GM21786 (cell line): ENCODE data around the gene EPSTI1.
A peak's percentile ranks its signal among the peaks of the same experiment; 100 is the strongest.
"Not testable (repeated sequence)": the region's sequence is repeated elsewhere in the genome, so short reads cannot be mapped to it uniquely, and the experiment has no call there.

ENCODE experiments used
- ATAC-seq: cut with Tn5 transposase; IDR thresholded peaks from one replicate; pipeline ENCODE4 v1.9.1; 2021; ENCODE audit not compliant: unreplicated experiment

EPSTI1 gene

DNA sequence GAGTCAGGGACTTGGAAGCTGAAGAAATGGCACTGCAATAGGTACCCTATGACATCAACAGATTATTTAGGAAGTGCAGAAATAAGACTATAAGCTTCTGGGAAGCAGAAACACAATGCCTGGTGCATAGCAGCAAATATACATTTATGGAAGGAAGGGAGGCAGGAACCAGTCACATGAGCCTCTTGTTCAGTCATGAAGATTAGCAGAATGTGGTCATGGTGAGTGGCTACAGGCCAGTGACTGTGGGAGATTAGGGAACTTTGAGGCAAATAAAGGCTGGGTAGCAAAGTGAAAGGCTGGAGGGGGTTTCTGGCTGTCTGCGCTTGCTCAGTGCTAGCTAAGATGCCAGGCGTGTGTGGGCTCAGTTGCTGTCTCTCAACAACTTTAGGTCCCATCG lies 96.3 kb downstream of the EPSTI1 start:
- no peak for ATAC-seq

DNA sequence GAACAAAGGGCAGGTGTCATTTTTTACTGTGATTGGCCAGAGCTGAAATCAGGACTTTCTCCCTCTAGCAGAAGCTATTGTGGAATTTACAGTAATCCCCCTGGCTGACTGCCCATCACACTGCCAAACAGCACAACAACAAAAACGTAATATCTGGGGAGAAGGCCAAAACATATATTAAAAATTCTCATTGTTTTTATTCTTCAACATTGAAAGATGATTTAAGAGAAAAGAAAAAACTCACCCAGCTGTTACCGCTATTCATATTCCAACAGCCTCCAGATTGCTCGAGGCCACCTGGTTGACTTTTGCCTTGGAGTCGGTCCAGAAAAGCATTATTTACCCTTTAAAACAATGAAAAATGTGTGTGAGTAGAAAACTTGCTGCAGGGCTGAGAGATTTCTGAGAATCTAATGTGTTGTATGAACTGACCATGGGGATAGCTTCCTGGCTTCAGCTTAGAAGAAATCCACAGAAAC lies 97.2 kb downstream of the EPSTI1 start:
- ATAC-seq: no peak

DNA sequence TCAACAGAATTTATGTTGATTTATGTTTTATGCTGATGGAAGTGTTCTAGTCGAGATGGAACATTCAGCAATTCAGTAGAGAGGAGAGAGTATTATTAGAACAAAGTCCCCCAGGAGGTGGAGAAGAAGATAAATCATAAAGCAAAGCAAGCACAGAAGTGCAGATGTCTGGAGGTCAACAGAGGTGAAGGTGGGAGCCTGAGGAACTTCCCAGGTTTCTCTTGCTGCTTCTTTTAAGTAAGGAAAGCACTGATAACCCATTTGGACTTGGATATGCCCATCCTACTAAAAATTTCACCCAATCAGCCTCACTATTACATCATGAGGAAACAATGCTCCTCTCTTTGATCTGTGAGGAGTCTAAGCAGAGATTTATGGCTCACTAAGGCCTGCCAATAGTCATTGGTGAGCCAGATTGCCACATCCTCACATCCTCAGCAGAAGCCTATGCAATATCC lies 98.8 kb downstream of the EPSTI1 start:
- ATAC-seq: no peak

DNA sequence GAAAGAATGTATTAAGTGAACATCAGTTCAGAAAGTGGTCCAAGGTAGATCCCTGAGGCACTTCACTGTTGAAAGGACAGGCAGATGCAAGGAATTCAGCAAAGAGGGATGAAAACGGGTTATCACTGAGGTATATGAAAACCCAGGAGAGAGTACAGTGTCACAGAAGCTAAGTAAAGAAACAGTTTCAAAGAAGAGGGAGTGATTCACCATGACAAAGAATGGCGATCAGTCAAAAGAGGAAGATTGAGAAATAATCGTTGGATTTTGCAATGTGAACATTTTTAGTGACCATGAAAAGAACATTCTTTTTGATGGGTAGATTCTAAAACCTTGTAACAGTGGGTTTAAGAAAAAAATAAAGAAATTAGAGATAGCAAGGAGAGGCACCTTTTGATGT lies 99.3 kb downstream of the EPSTI1 start:
- ATAC-seq: no peak

DNA sequence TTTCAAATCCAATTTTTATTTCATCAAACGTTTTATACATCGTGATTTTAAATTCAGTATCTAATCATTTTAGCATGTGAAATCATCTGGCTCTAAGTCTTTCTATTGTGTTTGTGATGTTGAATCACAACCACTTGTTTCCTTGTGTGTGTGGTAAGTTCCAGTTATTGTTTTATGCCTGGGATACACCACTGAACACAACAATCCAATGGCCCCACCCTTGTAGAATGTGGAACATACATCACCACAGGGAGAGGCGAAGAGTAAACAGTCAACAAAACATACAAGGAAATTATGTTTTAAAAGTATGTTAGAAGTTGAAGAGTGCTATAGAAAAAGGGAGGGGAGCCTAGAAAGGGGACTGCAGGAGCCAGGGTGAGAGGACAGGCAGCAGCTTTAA lies 100.5 kb downstream of the EPSTI1 start:
- no peak for ATAC-seq

DNA sequence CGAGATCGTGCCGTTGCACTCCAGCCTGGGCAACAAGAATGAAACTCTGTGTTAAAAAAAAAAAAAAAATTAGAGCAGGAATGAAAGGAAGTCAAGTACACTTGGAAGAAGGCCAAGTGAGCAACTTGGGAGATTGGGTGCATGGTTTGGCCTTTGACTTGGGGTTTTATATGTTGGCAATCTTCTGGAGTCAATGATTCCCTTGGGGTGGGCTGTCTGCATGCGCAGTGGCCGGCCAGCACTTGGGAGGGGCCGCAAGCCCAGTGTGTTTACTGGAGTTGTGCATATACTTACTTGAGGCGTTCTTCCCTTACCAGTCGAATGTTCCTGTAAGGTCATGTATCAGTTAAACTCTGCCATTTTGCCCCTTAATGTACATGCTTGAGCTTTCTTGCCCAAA lies 106.7 kb downstream of the EPSTI1 start:
- ATAC-seq: no peak

DNA sequence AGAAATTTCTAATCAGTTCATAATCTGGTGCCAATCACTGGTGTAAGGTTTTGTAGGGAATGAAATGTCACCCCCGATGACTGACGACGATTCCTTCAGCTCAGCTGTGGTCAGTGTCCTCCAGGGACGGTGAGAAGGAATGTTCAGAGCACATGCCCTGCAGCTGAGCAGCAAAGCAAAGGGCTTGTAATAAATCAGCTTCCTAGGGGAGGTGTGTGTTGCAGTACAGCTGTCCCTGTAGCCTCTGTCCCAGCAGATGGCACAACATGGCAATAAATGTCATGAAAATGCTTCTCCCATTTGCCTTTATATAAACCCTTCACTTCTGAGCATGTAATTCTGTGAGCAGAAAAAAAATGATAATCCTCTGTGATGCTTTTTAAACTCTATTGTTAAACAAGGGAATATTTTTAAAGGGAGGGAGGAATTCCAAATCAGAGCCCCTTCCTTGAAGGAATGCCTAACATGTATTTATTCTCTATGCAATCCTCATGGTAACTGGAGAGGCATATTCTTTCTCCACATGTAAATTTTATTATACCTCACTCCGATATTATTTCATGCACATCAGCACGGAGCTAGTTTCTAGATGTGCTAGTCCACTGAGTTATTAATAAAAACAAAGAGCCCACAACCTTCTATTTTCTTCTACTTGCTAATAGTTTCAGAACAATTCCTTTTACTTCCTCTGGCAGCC lies 108.1 kb downstream of the EPSTI1 start:
- ATAC-seq: no peak

DNA sequence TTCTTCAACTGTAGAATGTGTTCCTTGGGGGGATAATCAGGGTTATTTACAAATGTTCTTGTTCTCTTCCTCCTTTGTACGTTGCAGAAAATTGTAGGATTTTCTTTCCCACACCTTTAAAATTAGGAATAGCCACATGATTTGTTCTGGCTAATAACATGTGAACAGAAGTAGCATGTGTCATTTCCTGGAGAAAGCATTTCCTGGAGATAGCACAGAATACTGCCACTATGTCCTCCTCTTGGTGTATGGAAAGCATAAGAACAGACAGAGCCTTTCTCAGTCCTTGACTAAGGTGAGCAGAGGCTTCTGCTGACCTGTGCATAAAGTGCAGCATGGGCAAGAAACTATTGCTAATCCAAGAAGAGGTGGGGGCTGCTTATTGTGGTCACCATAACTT lies 108.9 kb downstream of the EPSTI1 start:
- ATAC-seq: no peak

DNA sequence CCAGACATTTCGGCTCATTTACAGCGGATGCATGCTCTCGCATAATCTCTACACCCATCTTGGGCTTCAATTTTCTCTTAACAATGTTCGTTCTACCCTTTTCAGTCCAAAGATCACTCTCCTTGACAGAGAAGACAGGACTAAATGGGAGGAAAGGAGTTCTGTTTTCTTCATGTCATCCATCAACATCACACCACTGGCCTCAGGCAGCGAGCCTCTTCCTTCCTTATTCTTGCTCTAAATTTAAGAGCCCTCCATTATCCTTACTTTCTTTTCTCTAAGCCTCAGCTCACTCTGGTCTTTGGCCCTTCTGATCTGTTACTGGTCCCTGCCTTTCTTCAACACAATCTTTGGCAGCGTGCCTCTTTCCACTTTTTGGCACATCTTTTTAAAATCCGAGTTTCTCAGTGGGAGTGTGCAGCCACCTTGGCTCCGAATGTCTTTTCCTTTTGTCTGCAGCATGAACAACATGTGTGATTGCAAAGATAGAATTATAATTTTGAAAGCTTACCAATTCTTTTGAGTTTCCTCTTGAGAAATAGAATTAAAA lies 111.9 kb downstream of the EPSTI1 start:
- no peak for ATAC-seq

DNA sequence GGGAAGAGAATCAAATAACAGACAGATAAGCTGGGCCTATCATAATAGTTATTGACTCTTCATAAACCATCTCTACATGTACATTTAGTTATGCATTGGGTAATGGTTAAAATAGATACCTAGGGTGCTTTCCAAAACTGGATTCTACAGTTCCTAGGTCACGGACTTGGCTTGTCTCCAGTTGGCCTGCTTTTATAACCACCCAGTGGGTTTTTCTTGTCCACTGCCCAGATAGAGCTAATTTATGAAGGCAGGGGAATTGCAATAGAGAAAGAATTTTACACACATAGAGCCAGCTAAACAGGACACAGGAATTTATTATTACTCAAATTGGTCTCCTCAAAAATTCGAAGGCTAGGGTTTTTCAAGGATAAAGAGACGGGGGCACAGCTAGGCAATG lies 113.3 kb downstream of the EPSTI1 start:
- ATAC-seq: no peak

DNA sequence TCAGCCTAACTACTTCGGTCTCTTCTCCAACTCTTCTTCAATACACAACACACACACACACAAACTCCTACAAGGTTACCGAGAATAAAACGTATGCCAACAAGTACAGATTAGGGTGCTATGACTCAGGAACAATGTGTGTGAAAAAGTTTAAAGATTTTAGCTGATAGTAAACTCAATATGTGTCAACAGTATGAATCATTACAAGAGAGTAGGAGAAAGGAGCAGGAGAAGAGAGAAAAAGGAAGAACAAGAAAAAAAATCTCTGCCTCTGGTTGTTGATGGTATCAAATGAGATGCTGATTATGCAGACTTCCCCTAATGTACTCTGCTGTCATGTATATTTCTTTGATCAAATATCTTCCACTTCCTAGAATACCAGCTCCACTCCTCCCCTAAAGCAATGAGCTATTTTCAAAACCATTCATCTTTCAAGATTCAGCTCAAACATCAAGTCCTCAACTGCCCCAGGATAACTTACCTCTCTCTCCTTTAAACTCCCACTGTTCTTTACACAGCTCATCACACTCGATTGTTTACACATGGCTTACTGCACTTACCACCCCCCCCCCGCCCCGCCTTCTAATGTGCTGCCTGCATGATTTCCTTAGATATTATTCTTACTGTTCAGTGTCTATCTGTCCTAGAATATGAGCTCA lies 115.0 kb downstream of the EPSTI1 start:
- ATAC-seq: no peak

DNA sequence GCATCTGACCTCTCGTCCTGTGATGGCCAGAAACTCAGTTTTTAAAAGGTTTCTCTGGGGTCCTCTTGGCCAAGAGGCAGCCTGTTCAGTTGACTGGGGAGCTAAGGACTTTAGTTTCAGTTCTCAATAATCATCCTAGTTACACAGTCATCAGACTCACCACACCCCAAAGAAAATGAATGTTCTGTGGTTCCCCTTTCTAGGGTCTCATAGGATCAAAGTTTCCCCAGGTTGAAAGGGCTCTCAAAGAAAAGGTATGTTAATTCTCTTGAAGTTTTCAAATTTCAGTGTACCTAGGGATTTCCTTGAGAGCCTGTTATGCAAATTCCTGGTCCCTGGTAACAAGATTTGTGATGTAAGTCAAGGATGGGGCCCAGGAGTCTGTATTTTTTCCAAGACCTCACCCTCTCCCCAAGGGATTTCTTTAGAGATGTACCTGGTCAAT lies 115.7 kb downstream of the EPSTI1 start:
- peak; percentile 95 for ATAC-seq

DNA sequence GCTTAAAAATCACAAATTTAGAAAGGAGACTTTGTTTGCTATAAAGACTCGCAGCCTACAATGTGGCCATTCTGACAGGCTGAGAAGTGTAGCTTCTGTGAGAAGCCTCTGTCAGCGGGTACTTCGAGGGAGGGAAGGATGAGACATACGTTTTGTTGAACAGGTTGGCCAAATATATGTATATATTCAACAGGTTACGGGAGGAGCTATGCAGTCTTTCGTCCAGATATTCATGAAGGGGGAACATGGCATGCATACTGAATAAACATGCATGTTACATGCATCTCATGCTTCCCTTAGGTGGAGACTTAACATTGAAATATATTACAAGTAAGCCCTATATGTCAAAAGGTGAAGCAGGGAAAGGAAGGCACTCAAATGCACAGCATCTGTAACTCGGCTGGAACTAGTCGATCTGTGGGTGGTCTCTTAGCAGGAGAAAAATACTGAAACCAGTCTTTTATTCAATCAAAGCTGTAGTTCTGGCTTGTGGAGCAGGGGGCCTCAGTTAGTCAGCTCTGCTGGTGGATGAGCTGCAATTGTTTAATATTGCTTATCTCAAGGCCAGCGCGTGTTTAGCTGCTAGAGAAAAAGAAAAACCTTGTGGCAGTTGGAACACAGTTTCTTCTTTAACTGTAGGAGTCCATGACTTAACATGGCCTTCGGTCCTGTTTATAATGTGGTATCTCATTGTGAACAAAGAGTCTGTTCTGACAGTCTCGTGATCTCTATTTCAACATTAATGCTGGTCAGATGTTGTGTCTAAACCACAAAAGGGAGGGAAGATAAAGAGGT lies 116.4 kb downstream of the EPSTI1 start:
- no peak for ATAC-seq

DNA sequence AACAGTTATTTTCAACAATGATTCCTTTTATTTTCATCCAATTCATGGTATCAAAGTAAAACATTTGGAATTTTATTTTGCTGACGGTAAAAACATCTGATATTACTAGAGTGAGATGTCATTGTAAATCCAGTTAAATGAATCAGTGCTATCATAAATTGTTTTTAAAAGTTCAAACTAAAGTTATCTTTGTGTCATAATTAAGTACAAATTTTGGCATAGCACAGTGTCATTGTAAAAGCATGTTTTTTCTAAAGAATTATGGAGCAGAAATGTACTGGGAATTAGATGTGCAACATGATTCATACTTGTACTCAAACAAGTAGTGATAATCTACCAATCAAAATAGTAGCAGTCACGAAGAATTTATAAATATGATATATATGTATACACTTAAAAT lies 117.8 kb downstream of the EPSTI1 start:
- no peak for ATAC-seq

DNA sequence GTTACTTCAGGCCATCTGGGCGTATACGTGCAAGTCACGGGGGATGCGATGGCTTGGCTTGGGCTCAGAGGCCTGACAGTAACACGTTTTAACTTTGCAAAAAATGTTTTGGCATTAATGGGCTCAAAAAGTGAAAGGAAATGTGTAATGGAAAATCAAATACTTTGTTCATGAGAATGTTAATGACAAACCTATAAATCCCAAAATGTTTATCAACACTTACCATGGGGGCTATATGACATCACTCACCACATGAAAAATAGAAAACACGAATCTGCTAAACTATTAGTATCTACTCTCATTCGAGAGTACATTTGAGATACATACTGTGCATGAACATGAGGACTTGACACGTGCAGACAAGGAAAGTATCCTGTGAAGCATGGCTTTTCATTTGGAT lies 119.0 kb downstream of the EPSTI1 start:
- ATAC-seq: no peak

DNA sequence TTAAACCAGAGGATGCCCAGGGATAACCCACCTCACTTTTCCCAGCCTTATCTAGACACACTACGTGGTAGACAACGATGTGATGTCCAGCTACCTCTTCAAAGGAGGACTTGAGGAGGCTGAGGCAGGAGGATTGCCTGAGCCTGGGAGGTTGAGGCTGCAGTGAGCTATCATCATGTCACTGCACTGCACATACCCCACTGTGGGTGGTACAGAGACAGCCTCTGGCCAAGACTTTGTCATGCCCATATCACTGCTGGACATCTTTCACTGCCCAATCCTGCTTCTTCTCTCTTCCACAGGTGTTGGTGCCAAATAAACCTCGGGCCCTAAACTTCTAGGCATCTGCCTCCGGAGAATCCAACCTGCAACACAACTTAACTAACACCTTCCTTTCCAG lies 124.8 kb downstream of the EPSTI1 start:
- ATAC-seq: no peak

DNA sequence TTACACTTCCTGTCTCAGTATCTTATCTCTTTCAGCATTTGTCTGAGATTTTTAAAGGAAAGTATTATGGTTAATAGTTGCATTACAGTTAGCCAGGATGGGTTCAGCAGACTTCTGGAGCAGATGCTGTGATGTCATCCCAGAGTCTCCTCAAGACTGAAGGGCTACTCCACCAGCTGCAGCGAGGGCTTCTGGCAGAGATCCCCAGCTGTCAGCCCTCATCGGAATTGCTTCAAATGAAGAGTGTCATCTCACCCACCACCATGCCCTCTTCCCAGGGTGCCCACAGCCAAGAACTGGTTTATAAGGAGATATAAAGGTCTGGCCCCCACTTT lies 126.3 kb downstream of the EPSTI1 start:
- ATAC-seq: no peak

DNA sequence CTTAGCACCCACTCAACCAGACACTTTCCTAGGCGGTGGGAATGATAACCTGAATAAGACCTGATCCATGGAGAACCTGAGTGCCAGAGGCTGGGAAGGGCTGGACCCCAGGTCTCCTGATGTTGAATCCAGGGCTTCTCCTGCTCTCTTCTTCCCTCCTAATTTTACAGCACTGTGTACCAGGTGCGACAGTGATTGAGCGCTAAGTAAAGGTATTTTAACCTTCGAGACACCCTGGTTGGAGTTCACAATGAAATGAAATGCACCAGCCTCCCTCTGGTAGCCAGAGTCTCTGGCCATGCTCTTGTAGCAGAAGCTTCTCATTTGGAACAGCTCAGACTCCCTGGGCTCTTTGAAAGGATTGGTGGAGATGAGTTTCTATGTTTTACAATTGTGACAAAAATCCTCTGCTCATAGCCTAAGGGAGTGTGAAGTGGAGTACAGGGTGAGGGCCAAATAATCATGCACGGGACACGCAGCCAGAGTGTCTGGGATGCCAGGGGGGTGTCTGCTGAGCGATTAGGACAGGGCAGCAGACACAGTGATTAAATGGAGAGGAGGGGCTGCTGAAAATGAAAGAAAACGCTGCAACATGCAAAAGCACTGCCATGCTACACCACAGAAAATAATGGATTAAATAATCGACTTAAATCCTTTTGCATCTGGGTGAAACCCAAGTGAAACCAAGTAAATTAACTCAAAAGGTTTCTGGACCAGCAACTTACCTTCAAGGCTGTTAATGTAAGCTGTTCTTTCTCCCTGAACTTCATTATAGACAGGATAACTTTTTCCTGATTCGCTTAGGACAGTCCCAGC lies 126.9 kb downstream of the EPSTI1 start:
- ATAC-seq: no peak

DNA sequence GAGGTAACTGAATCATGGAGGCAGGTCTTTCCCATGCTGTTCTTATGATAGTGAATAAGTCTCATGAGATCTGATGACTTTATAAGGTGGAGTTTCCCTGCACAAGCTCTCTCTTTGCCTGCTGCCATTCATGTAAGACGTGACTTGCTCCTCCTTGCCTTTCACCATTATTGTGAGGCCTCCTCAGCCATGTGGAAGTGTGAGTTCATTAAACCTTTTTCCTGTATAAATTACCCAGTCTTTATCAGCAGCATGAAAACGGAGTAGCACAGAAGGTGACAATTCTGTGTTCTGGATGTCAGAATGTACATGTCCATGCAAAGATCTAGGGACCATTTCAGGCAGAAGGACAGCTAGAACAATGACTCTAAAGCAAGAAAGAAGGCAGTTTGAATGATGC lies 129.7 kb downstream of the EPSTI1 start:
- not testable (repeated sequence) for ATAC-seq

DNA sequence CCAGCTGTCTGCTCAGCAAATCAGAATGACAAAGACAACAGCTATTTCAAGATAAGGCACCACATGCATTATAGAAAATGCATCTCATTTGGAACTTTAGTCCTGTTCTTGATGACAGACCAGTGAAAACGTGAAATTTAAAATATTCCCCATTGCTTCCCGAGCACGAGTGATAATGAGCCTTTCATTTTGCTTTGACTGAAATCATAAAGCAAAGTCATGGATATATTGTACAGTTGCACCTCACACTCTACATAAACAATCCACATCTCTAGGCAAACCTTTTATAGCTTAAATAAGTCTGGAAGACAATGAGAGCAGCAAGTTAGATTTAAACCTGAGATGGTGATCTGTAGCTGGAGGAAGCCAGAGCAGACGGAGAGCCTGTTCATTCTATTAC lies 131.6 kb downstream of the EPSTI1 start:
- ATAC-seq: no peak

DNA sequence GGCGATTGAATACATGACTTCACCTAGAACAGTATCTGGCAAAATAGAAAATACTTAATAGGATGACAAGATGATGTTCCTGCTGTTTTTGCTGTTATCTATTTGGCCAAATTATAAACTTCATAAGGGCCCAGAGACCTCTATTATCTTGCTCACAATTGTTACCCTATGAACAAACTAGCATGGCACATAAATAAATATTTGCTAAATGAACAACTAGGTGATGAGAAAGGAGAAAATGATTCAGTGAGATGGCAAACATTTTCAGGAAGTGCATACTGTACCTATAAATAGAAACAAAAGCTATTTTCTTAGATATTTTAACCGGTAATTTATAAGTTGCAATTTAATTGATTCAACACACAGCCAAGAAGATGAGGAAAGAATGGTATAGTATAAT lies 132.3 kb downstream of the EPSTI1 start:
- ATAC-seq: no peak
